AG09309 (cell line): Measurements from ENCODE around the gene HIVEP3.

Experiments used
- DNase-seq: peaks from one replicate; pipeline ENCODE4 v3.0.0-alpha.2; 2010; ENCODE audit warnings: low read depth
- H3K4me3 ChIP-seq: 2 replicates; pipeline ENCODE4 v1.5.1; 2011; ENCODE audit warnings: mild to moderate bottlenecking, low read depth, low read length, moderate library complexity; ENCODE audit not compliant: control insufficient read depth
- TF ChIP-seq, protein P1 (sequence below): IDR thresholded peaks from 2 replicates; pipeline ENCODE4 v1.5.1; 2011; ENCODE audit warnings: mild to moderate bottlenecking, low read depth, low read length, inconsistent platforms; ENCODE audit not compliant: insufficient read depth, control insufficient read depth; ENCODE audit errors: missing control alignments

HIVEP3 gene

DNA sequence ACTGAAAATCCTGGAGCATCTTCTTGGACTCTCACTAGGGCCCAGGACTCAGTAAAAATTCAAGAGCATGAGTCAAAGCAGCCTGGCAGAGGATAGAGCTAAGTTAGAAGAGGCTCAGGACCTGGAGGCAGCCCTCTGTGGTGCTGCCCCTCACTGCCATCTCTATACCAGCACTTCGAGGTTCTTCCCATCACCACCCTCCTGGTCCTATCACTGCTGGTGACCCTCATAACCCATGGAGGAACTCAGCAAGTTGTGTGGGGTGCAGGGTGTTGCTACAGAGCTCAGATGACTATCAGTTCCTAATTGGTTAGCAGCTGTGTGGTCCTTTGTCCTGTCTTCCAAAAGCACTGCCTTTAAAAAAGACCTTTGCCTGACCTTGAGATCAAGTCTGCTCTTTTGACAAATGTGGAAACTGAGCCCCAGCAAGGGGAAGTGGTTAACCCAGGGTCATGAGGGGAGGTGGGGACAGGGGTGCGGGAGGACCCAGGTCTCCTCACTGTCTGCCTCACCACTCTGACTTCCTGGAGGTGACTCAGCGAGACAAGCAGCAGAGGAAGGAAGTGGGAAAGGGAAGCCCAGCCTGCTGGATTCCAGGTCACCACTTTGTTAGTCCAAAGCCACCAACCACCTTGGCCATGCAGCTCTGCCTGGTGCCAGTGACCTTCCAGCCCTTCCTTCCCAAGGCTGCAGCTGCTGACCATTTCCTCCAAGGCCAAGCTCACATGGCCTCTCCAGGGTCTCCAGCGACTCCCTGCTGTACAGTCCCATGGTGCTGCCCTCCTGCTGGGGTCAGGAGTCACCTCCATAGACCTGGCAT, 234.8 kb downstream of the HIVEP3 start:
- DNase-seq: no peak
- TF ChIP-seq, protein P1, sequence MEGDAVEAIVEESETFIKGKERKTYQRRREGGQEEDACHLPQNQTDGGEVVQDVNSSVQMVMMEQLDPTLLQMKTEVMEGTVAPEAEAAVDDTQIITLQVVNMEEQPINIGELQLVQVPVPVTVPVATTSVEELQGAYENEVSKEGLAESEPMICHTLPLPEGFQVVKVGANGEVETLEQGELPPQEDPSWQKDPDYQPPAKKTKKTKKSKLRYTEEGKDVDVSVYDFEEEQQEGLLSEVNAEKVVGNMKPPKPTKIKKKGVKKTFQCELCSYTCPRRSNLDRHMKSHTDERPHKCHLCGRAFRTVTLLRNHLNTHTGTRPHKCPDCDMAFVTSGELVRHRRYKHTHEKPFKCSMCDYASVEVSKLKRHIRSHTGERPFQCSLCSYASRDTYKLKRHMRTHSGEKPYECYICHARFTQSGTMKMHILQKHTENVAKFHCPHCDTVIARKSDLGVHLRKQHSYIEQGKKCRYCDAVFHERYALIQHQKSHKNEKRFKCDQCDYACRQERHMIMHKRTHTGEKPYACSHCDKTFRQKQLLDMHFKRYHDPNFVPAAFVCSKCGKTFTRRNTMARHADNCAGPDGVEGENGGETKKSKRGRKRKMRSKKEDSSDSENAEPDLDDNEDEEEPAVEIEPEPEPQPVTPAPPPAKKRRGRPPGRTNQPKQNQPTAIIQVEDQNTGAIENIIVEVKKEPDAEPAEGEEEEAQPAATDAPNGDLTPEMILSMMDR: no peak
- no peak overlapping the region for H3K4me3 ChIP-seq

GRCh38 chr1:41682845-41683625, 235.7 kb downstream of the HIVEP3 start:
- H3K4me3 ChIP-seq: no peak overlapping the region
- DNase-seq: no peak
- TF ChIP-seq, protein P1: no peak

- no peak overlapping the region for H3K4me3 ChIP-seq
- DNase-seq: no peak
- TF ChIP-seq, protein P1: no peak
These were observed 236.6 kb downstream of the HIVEP3 start for GRCh38 chr1:41682149-41682548.

GRCh38 chr1:41681331-41682098, 237.2 kb downstream of the HIVEP3 start:
- no peak overlapping the region for H3K4me3 ChIP-seq
- DNase-seq: peak; percentile 28
- TF ChIP-seq, protein P1: no peak

DNA sequence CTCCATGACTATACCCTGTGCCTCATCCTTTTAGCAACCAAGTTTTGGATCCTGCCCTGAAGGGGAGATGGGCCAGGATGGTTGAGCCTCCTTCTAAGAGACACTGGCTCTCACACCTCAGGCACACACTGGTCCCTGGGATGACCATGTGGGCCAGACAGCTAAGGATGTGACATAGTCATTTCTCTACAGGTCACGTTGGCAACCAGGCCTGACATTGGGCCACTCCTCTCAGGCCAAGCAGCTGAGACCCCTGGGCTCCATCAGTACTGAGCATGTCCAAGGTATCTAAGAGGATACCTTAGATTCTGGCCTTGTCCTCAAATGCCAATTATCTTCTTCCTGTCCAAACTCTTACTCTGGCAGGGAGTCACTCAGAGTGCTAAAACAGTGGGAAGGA, 238.7 kb downstream of the HIVEP3 start:
- TF ChIP-seq, protein P1: no peak
- H3K4me3 ChIP-seq: no peak overlapping the region
- no peak for DNase-seq

- no peak for DNase-seq
- TF ChIP-seq, protein P1: no peak
- H3K4me3 ChIP-seq: no peak overlapping the region
These were observed 239.2 kb downstream of the HIVEP3 start for GRCh38 chr1:41679531-41679930.
